NCI-H2227 (cell line): Measurements from ENCODE around the gene ZNF579.

Experiments used
- DNase-seq: peaks from one replicate; lab custom pipeline; 2025; ENCODE audit not compliant: unreplicated experiment; lab: John Stamatoyannopoulos, UW

ZNF579 gene, protein sequence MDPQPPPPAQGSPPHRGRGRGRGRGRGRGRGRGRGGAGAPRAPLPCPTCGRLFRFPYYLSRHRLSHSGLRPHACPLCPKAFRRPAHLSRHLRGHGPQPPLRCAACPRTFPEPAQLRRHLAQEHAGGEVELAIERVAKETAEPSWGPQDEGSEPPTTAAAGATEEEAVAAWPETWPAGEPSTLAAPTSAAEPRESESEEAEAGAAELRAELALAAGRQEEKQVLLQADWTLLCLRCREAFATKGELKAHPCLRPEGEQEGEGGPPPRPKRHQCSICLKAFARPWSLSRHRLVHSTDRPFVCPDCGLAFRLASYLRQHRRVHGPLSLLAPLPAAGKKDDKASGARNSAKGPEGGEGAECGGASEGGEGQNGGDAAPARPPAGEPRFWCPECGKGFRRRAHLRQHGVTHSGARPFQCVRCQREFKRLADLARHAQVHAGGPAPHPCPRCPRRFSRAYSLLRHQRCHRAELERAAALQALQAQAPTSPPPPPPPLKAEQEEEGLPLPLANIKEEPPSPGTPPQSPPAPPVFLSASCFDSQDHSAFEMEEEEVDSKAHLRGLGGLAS

DNA sequence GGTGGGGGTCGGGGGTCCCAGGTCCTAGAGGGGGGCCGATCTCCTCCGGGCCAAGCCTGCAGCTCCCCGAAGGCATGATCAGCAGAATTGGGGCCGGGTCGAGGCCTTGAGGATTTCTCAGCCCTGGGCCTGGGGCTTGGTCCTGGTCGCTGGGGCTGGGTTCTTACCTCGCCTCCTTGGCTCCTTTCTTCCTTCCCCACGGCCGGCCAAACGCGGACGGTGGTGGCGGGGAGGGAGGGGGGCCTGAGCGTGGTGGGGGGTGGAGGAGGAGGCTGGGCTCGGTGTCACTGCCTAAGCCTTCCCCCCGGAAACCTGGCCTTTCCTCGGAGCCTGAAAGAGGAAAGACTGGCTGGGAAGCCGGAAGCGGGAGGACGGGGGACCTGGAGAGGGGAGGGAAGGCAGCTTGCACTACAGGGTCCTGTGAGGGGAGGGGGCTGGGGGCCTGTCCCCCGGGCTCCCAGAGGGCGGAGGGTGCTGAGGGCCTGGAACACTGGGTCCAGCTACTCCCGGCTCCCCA, at the start of gene ZNF579:
ZNF579 (minus strand) TSS at position 221 of the 517 bp plus-strand sequence. CDS start 1,209 bp downstream, outside the sequence.
- DNase-seq = peak; percentile 99

DNA sequence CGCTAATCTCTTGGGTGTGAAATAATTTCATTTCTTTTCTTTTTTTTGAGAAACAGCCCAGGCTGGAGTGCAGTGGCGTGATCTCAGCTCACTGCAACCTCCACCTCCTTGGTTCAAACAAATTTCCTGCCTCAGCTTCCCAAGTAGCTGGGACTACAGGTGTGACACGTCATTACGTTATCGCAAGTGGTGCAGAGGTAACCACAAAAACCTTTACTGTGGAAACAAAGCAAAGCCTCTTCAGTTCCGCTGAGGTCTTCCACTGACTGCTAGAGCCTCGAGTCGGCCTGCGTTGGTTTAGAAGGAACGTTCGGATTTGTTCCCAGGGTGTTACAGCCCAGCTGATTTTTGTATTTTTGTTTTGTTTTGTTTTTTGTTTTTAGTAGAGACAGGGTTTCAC, 45.7 kb upstream of the ZNF579 start:
- no peak for DNase-seq

DNA sequence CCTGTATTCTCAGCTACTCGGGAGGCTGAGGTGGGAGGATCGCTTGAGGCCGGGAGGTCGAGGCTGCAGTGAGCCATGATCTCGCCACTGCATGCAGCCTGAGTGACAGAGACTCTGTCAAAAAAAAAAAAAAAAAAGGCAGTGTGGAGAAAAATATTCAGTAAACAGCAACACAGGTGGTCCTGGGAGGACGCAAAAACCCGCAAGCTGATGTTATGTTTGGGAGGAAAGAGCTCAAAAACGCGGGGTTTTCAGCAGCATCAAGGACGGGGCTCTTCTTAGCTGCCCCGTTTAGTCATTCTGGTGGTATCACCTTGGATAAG, 44.3 kb upstream of the ZNF579 start:
- no peak for DNase-seq

DNA sequence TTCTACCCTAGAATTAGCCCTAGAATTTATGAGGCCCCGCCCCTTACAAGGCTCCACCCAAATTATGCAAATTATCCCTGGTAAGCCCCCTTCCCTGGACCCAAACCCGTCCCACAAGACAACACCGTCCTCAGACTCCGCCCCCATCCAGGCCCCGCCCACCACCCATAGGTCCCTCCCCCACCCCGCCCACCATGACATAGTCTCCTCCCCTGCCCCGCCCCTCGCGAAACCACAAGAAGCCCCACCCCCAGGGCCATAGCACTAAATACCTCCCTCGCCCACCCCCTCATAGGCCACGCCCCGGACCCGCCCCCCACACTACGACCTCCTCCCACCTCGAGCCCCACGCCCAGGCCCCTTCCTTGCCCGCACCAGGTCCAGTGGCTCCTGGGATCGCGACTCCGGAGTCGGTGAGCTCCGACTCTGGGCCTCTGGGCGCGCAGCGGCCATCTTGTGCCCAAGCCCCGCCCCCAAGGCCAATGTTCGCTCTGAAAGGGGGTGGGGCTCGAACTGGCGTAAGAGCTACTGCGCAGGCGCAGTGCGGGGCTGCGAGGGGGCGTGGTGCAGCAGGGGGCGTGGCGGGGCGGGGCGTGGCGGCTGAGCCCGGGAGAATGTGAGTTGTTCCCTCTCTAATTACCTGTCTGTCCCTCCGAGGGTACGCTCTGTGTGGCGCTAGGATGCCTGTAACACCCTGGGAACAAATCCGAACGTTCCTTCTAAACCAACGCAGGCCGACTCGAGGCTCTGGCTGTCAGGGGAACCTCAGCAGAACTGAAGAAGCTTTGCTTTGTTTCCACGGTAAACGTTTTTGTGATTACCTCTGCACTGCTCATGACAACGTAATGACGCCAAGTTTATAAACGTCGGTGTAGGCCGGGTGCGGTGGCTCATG, 43.7 kb upstream of the ZNF579 start, which contains the start of gene ZNF784:
ZNF784 (minus strand) TSS at position 458 of the 895 bp plus-strand sequence; CDS start at position 453, 5 bp downstream.
- DNase-seq = peak; percentile 99

DNA sequence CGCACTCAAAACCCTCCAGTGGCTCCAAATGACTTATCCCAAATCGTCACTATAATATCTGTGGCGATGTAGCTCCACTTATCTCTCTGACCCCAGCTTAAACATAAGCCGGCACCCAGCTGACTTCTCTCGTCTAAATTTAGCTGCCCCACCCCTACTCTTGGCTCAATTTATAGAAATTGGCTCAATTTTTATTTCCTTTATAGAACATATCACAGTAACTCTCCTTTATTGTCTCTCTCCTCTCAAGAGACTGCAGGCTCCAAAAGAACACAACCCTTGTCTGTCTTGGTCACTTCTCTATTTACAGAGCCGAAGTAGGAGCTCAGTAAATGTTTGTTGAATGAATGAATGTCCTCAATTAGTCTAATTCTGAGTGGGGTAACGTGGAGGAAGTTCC, 42.9 kb upstream of the ZNF579 start:
- DNase-seq = no peak

DNA sequence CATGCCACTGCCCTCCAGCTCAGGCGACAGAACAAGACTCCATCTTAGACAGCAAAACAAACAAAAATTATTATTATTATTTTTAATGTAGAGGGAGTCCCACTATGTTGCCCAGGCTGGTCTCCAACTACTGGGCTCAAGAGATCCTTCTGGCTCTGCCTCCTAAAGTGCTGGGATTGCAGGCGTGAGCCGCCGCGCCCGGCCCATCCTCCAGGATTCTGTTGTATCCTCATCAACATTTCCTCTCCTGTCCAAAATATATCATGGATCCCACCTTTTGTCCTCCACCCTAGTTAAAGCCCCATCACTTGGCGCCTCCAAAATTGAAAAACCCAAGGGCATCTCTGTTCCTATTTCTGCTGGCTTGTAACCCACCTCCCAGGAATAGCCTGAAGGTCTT, 42.5 kb upstream of the ZNF579 start:
- DNase-seq = no peak

DNA sequence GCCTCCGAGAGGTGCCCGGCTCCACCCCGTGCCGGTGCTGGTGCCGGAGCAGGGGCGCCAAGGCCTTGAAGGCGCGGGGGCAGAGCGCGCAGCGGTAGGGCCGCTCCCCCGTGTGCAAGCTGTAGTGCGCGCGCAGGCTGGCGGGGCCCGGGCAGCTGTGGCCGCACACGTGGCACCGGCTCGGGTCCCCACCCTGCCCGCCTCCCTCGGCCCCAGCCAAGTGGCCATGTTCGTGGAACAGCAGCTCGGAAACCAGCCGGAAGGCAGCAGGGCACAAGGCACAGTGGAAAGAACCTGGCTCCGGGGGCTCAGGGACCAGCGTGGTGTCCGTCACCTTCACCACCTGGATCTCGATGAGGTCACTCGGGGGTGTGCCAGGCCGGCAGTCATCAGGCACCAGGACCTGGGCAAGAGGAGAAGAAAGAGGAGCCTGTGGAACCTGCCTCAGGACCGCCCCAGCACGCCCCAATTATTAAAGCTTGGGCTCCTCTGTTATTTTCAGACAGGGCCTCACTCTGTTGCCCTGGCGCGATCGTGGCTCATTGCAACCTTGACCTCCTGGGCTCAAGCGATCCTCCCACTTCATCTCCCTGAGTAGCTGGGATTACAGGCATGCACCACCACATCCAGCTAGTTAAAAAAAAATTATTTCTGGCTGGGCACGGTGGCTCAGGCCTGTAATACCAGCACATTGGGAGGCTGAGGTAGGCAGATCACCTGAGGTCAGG, 41.8 kb upstream of the ZNF579 start:
- peak; percentile 55 for DNase-seq

DNA sequence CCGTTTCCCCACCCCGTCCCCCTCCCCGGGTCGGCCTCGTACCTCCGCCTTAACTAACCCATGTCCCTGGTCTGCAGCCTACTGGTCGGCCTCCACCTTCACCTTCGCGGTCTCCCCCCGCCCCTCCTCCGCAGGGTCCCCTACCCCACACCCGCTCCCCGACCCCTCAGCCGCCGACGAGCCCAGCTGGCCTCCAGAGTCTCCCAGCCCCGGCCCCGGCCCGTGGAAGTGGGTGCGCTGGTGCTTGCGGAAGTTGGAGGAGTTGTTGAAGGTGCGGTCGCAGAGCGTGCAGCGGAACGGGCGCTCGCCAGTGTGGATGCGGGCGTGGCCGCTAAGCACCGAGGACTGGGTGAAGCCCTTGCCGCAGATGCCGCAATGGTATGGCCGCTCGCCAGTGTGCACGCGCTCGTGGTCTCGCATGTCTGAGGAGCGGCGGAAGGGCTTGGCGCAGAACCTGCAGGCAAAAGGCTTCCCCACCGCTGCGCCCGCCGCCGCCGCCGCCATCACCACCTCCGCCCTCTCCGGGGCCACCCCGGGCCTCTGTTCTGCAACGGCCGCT, 41.1 kb upstream of the ZNF579 start:
- DNase-seq = no peak

DNA sequence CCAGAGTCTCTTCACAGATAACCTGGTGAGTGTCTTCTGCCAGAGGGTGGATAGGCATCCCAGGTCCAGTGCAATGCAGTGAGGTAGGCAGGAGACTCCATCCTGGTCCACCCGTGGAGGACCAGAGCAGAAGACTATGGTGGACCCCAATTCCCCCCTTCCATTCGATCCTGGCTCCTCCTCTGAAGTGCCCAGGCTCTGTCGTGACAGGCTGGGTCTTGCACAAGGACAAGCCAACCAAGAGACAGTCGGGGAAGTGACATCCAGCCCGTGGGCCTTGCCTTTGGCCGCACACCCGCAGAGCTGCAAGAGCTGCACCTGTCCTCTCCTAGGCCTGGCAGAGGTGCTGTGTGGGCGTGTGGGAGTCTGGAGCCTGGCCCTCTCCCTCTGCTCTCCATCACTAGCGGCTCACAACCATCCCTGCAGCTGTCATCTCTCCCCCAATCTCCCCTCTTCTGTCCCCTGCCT, 40.6 kb upstream of the ZNF579 start:
- no peak for DNase-seq

DNA sequence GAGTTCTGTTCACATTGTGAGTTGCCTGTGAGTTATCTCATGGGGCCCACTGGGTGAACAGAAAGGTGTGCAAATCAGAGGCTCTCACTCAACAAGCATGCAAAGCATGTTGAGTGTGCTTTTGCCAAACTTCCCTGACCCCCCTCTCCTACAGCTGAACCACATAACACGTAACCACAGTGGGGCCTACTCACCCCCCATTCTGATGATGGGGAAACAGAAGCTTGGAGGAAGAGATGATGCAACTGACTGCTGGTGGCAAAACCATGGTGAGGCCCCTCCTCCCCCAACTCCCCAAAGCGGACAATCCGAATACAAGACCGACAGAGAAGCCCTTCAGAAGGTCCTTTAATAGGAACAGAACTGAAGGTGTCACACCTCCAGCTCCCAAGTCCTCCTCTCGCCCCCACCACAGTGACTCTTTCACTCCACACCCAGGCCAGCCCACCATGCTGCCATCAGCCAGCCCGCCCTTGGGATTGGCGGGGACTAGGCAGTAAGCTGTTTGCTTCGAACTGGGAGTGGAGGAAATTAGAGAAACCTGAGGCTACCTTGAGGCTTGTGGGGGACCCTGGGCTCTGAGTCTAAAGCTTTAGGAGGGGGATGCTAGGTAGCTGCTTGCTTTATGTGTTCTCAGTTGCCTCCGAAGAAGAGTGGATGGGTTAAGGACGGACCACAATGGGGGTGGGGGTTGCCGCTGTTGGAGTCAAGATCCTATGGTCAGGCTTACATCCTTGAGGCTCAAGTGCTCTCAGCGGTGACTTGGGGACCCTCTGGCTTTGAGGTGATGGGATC, 40.0 kb upstream of the ZNF579 start:
- no peak for DNase-seq

DNA sequence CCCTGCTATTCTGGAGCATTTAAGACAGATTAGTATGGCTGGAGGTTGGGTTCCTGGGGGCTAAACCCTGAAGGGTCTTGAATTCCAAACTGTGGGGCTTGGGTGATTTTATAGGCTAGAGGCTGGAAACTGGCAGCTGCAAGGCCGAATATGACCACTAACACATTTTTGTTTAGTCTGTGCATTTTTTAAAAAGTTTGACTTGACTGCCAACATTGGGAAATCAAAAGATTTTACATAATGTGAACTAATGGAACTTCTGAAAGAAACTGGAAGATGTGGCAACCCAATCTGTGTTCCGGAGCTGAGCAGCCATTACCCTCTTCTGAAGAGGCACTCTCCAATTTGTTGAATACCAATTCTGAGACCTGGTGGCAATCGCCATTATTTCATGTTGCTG, 38.6 kb upstream of the ZNF579 start:
- no peak for DNase-seq

DNA sequence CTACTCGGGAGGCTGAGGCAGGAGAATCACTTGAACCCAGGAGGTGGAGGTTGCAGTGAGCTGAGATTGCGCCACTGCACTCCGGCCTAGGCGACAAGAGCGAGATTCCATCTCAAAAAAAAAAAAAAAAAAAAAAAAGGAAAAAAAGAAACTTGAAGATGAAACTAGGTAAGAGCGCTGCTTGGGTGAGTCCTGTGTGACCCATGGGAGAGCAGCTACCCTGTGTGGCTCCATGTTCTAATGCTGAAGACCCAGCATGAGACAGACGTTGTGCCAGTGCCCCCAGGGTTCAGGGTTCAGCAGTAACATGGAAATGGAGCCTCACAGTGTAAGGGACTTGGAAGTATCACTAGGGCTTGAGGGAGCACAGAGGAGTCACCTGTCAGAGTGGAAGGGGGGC, 37.8 kb upstream of the ZNF579 start:
- no peak for DNase-seq

DNA sequence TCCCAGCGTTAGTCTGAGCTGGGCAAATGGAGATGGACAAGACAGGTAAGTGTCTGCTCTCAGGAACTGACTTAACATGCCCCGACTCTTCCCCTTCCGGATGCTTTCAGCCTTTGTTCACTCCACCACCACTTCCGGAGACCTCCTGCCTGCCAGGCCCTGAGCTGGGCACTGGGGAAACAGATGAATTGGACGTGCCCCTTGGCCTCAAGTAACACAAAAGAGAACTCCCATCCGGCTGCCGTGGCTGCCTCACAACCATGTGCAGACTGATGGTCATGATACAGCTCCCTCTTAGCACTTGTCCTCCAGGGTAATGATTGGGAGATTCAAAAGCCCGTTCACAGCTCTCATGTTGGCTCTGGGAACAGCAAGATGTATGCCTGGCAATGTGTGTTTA, 36.8 kb upstream of the ZNF579 start:
- DNase-seq = no peak

DNA sequence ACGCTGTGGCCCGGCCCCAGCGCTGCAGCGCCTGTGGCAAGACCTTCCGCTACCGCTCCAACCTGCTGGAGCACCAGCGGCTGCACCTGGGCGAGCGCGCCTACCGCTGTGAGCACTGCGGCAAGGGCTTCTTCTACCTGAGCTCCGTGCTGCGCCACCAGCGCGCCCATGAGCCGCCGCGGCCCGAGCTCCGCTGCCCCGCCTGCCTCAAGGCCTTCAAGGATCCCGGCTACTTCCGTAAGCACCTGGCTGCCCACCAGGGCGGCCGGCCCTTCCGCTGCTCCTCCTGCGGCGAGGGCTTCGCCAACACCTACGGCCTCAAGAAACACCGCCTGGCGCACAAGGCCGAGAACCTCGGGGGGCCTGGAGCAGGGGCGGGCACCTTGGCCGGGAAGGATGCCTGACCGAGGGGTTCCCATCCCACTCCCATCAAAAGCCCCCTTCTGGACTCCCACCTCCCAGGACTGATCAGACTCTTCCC, 35.8 kb upstream of the ZNF579 start:
- no peak for DNase-seq

DNA sequence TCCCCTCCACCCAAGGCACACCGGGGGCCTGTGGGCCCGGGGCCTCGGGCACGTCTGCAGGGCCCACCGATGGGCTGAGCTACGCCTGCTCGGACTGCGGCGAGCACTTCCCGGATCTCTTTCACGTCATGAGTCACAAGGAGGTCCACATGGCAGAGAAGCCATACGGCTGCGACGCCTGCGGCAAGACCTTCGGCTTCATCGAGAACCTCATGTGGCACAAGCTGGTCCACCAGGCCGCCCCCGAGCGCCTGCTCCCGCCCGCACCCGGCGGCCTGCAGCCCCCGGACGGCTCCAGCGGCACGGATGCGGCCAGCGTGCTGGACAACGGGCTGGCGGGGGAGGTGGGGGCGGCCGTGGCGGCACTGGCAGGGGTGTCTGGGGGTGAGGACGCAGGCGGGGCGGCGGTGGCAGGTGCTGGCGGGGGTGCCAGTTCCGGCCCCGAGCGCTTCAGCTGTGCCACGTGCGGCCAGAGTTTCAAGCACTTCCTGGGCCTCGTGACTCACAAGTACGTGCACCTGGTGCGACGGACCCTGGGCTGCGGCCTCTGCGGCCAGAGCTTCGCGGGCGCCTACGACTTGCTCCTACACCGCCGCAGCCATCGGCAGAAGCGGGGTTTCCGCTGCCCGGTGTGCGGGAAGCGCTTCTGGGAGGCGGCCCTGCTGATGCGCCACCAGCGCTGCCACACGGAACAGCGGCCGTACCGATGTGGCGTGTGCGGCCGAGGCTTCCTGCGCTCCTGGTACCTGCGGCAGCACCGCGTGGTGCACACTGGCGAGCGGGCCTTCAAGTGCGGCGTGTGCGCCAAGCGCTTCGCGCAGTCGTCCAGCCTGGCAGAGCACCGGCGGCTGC, 35.1 kb upstream of the ZNF579 start:
- DNase-seq = no peak

DNA sequence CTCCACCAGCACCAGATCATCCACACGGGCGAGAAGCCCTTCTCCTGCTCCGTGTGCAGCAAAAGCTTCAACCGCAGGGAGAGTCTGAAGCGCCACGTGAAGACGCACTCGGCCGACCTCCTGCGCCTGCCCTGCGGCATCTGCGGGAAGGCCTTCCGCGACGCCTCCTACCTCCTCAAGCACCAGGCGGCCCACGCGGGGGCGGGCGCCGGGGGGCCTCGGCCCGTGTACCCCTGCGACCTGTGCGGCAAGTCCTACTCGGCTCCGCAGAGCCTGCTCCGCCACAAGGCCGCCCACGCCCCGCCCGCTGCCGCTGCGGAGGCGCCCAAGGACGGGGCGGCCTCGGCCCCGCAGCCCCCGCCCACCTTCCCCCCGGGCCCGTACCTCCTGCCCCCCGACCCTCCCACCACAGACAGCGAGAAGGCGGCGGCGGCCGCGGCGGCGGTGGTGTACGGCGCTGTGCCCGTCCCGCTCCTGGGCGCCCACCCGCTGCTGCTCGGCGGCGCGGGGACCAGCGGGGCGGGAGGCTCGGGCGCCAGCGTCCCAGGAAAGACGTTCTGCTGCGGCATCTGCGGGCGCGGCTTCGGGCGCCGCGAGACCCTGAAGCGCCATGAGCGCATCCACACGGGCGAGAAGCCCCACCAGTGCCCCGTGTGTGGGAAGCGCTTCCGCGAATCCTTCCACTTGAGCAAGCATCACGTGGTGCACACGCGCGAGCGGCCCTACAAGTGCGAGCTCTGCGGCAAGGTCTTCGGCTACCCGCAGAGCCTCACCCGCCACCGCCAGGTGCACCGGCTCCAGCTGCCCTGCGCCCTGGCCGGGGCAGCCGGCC, 34.3 kb upstream of the ZNF579 start:
- no peak for DNase-seq

DNA sequence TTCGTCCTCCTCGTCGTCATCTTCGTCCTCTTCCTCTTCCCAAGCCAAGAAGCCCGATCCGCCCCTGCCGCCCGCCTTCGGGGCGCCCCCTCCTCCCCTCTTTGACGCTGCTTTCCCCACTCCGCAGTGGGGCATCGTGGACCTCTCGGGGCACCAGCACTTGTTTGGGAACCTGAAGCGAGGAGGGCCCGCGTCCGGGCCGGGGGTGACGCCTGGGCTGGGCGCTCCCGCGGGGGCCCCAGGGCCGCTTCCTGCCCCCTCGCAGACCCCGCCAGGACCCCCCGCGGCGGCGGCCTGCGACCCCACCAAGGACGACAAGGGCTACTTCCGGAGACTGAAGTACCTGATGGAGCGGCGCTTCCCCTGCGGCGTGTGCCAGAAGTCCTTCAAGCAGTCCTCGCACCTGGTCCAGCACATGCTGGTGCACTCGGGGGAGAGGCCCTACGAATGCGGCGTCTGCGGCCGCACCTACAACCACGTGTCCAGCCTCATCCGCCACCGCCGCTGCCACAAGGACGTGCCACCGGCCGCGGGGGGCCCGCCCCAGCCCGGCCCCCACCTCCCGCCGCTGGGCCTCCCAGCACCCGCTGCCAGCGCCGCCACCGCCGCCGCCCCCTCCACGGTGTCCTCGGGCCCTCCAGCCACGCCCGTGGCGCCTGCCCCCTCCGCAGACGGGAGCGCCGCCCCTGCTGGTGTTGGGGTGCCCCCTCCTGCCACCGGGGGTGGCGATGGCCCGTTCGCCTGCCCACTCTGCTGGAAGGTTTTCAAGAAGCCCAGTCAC, 33.5 kb upstream of the ZNF579 start:
- DNase-seq = no peak
